Osteoblast (primary cell): ENCODE data around the gene ITGB4. TPM values are rescaled to one million over a fixed set of nuclear protein-coding genes. Genes with fewer than 3 reads are reported as not detected.
"Not testable (repeated sequence)": the region's sequence is repeated elsewhere in the genome, so short reads cannot be mapped to it uniquely, and the experiment has no call there.

Source experiments
- DNase-seq: peaks from one replicate; pipeline ENCODE4 v3.0.0; 2011; ENCODE audit warnings: low spot score, mixed read lengths; ENCODE audit not compliant: insufficient read length; ENCODE audit errors: missing footprints
- H2AFZ ChIP-seq: 2 replicates; pipeline ENCODE4 v1.6.0; 2011; ENCODE audit warnings: mild to moderate bottlenecking, low read length
- H3K27ac ChIP-seq: 2 replicates; pipeline ENCODE4 v1.5.1; 2011; ENCODE audit warnings: mild to moderate bottlenecking, low read depth, low read length, moderate library complexity
- H3K27me3 ChIP-seq: 2 replicates; pipeline ENCODE4 v1.6.0; 2012; ENCODE audit warnings: mild to moderate bottlenecking, control low read depth, inconsistent platforms, low read length, moderate library complexity; ENCODE audit not compliant: insufficient read depth
- H3K36me3 ChIP-seq: 2 replicates; pipeline ENCODE4 v1.5.1; 2011; ENCODE audit warnings: mild to moderate bottlenecking, low read length, control low read depth, moderate library complexity; ENCODE audit not compliant: insufficient read depth
- H3K4me1 ChIP-seq: 2 replicates; pipeline ENCODE4 v1.5.1; 2011; ENCODE audit warnings: mild to moderate bottlenecking, low read length, control low read depth, moderate library complexity; ENCODE audit not compliant: insufficient read depth
- H3K4me2 ChIP-seq: 2 replicates; pipeline ENCODE4 v1.6.0; 2011; ENCODE audit warnings: mild to moderate bottlenecking, low read length; ENCODE audit not compliant: insufficient read depth
- H3K4me3 ChIP-seq: fragments of 200-600 bp; sonication (generic); 3 replicates; pipeline ENCODE4 v1.5.1; 2012; ENCODE audit warnings: mild to moderate bottlenecking, low read length, inconsistent platforms; ENCODE audit not compliant: insufficient read depth
- H3K79me2 ChIP-seq: 2 replicates; pipeline ENCODE4 v1.6.0; 2012; ENCODE audit warnings: mild to moderate bottlenecking, low read length, control low read depth, inconsistent platforms; ENCODE audit not compliant: insufficient read depth
- H3K9me3 ChIP-seq: 2 replicates; pipeline ENCODE4 v1.5.1; 2011; ENCODE audit warnings: low read depth, low read length, control low read depth
- H4K20me1 ChIP-seq: 2 replicates; pipeline ENCODE4 v1.6.0; 2012; ENCODE audit warnings: mild to moderate bottlenecking, low read length, control low read depth; ENCODE audit not compliant: insufficient read depth
- CTCF ChIP-seq: IDR thresholded peaks from 2 replicates; pipeline ENCODE4 v1.5.1; 2011; ENCODE audit warnings: mild to moderate bottlenecking, low read depth, low read length, moderate library complexity; ENCODE audit errors: extremely low read depth
- total RNA-seq: library from RNA; depleted of rRNA; stranded (reverse); fragments of >200 nt; gene quantifications from 2 replicates; pipeline ENCODE4 v1.2.3, GENCODE V29; 2012

The ITGB4 gene
- total RNA-seq, 1 donor, result 0.36 TPM

- Histone ChIP-seq H3K4me3 (no peak overlapping the region), H3K36me3 (no peaks in the 10 kb centered on the region), H3K4me1 (peaks cover 7% of the 10 kb centered on the region), H3K4me2 (no peak overlapping the region), H3K27ac (no peak overlapping the region), H2AFZ (no peak overlapping the region), H4K20me1 (no peaks in the 10 kb centered on the region), H3K79me2 (no peaks in the 10 kb centered on the region), H3K9me3 (no peaks in the 10 kb centered on the region), H3K27me3 (no peaks in the 10 kb centered on the region)
- DNase-seq, result peak; percentile 27
- no peak for TF ChIP-seq CTCF
Measured at GRCh38 chr17:75759457-75759856, 38.2 kb downstream of the ITGB4 start.

GRCh38 chr17:75759978-75760640 lies 38.9 kb downstream of the ITGB4 start:
- H2AFZ ChIP-seq, H3K9me3 ChIP-seq, H3K4me1 ChIP-seq, H3K4me3 ChIP-seq, H4K20me1 ChIP-seq, H3K27me3 ChIP-seq, H3K36me3 ChIP-seq, H3K79me2 ChIP-seq, DNase-seq, H3K27ac ChIP-seq, H3K4me2 ChIP-seq: not testable (repeated sequence)

GRCh38 chr17:75762513-75763268 lies 41.4 kb downstream of the ITGB4 start:
- Histone ChIP-seq H4K20me1 (no peaks in the 10 kb centered on the region), H3K27ac (no peak overlapping the region), H3K4me3 (no peak overlapping the region), H3K79me2 (no peaks in the 10 kb centered on the region), H3K4me1 (peaks cover 8% of the 10 kb centered on the region), H2AFZ (no peak overlapping the region), H3K36me3 (no peaks in the 10 kb centered on the region), H3K4me2 (no peak overlapping the region), H3K27me3 (no peaks in the 10 kb centered on the region), H3K9me3 (no peaks in the 10 kb centered on the region)
- peak; percentile 63 for DNase-seq
- no peak for TF ChIP-seq CTCF

- no peaks in the 10 kb centered on the region for H4K20me1 ChIP-seq
- no peak overlapping the region for H3K27ac ChIP-seq
- no peak overlapping the region for H2AFZ ChIP-seq
- H3K36me3 ChIP-seq, result no peaks in the 10 kb centered on the region
- H3K4me1 ChIP-seq, result peaks cover 8% of the 10 kb centered on the region
- H3K4me2 ChIP-seq, result no peak overlapping the region
- no peak overlapping the region for H3K4me3 ChIP-seq
- H3K9me3 ChIP-seq, result no peaks in the 10 kb centered on the region
- DNase-seq, result peak; percentile 47
- no peaks in the 10 kb centered on the region for H3K79me2 ChIP-seq
- no peaks in the 10 kb centered on the region for H3K27me3 ChIP-seq
- TF ChIP-seq CTCF, result no peak
Measured at GRCh38 chr17:75763269-75763607, 42.0 kb downstream of the ITGB4 start.
